Putamen (tissue), 1 donor: Measurements from ENCODE around the gene ATP5PO.
"Not testable (repeated sequence)": the region's sequence is repeated elsewhere in the genome, so short reads cannot be mapped to it uniquely, and the experiment has no call there.

Source experiments
- DNase-seq: peaks from one replicate; pipeline ENCODE4 v3.0.0-alpha.2; 2016; ENCODE audit warnings: low spot score

The ATP5PO gene

GRCh38 chr21:33866826-33867225 is 48.8 kb downstream of the ATP5PO start:
- no peak for DNase-seq

GRCh38 chr21:33865996-33866575 is 49.5 kb downstream of the ATP5PO start:
- no peak for DNase-seq

GRCh38 chr21:33865176-33865575 is 50.4 kb downstream of the ATP5PO start:
- DNase-seq, result no peak

GRCh38 chr21:33864150-33864549 is 51.5 kb downstream of the ATP5PO start:
- no peak for DNase-seq

- not testable (repeated sequence) for DNase-seq
These were observed 52.4 kb downstream of the ATP5PO start for GRCh38 chr21:33863191-33863590.

GRCh38 chr21:33861125-33861524 is 54.5 kb downstream of the ATP5PO start:
- DNase-seq, result no peak

- DNase-seq, result no peak
These were observed 55.2 kb downstream of the ATP5PO start for GRCh38 chr21:33860332-33860879.

- no peak for DNase-seq
These were observed 56.1 kb downstream of the ATP5PO start for GRCh38 chr21:33859373-33860102.

- no peak for DNase-seq
These were observed 56.8 kb downstream of the ATP5PO start for GRCh38 chr21:33858667-33859372.

GRCh38 chr21:33857846-33858666 is 57.5 kb downstream of the ATP5PO start:
- DNase-seq, result no peak

- DNase-seq, result no peak
These were observed 58.6 kb downstream of the ATP5PO start for GRCh38 chr21:33856893-33857527.

- DNase-seq, result no peak
These were observed 60.4 kb downstream of the ATP5PO start for GRCh38 chr21:33855190-33855589.

- no peak for DNase-seq
These were observed 61.0 kb downstream of the ATP5PO start for GRCh38 chr21:33854604-33855003.
